T-cell (primary cell): ENCODE measurements around the gene MGAT5. TPM values are rescaled to one million over a fixed set of nuclear protein-coding genes. Genes with fewer than 3 reads are reported as not detected.

Experiments used
- ATAC-seq, 4 experiments: fragments of 200-7000 bp in 3 of 4; fragments of 150-1000 bp in 1 of 4; cut with Tn5 transposase; replicated peaks in 1 of 4; 1 replicate in 3 of 4; 2 replicates in 1 of 4; pipeline ENCODE4 v1.10.0; 2021; ENCODE audit warnings: moderate library complexity in 3 of 4, mild to moderate bottlenecking in 2 of 4, moderate number of reproducible peaks in 1 of 4
- CTCF ChIA-PET, 2 donors: fragments of 300-600 bp; sonication (Branson Sonifier 250); formaldehyde crosslinking; loops; one replicate each; lab custom pipeline; 2022; ENCODE audit warnings: antibody characterized with exemption in 2 of 2; lab: Charles Lee
- POLR2A ChIA-PET, 2 donors: fragments of 300-600 bp; sonication (Branson Sonifier 250); formaldehyde crosslinking; loops; one replicate each; lab custom pipeline; 2022; ENCODE audit warnings: antibody characterized with exemption in 2 of 2; lab: Charles Lee
- DNase-seq, 35 experiments: peaks; one replicate each; pipeline versions ENCODE4 v3.0.0 to v3.0.0-alpha.2; 2013 to 2023
- H3K27ac ChIP-seq: one replicate; pipeline ENCODE4 v1.5.1; 2013; ENCODE audit warnings: low read length
- H3K27me3 ChIP-seq, 2 experiments: replicated peaks in 1 of 2; 1 replicate in 1 of 2; 2 replicates in 1 of 2; pipeline versions ENCODE4 v1.6.1 to v1.7.0; 2013; ENCODE audit warnings: low read length in 1 of 2, mixed read lengths in 1 of 2; ENCODE audit not compliant: control insufficient read depth in 2 of 2, insufficient read depth in 2 of 2; ENCODE audit errors: extremely low read depth in 1 of 2
- H3K36me3 ChIP-seq, 2 donors: 1 replicate in 1 of 2; 2 replicates in 1 of 2; pipeline versions ENCODE4 v1.6.1 to v1.7.0; 2013; ENCODE audit warnings: low read length in 1 of 2; ENCODE audit not compliant: control insufficient read depth in 2 of 2, insufficient read depth in 1 of 2; ENCODE audit errors: extremely low read depth in 1 of 2
- H3K4me1 ChIP-seq, 2 experiments: 1 replicate in 1 of 2; 2 replicates in 1 of 2; pipeline versions ENCODE4 v1.6.1 to v1.7.0; 2013; ENCODE audit warnings: low read length in 2 of 2, mixed read lengths in 1 of 2; ENCODE audit not compliant: insufficient read depth in 2 of 2, control insufficient read depth in 1 of 2; ENCODE audit errors: extremely low read depth in 1 of 2
- H3K4me3 ChIP-seq, 2 donors: 1 replicate in 1 of 2; 2 replicates in 1 of 2; pipeline versions ENCODE4 v1.5.1 to v1.7.0; 2013; ENCODE audit warnings: mild to moderate bottlenecking in 2 of 2, low read length in 1 of 2, moderate library complexity in 1 of 2; ENCODE audit not compliant: control insufficient read depth in 1 of 2; ENCODE audit errors: extremely low read depth in 1 of 2
- H3K9me3 ChIP-seq: 2 replicates; pipeline ENCODE4 v1.7.0; 2013
- H3K27ac Mint-ChIP-seq, 2 donors: one replicate each; pipeline ENCODE4 v1.8.0; 2020 to 2021; ENCODE audit warnings: mild to moderate bottlenecking in 2 of 2, mixed read lengths in 2 of 2
- H3K27me3 Mint-ChIP-seq, 2 donors: one replicate each; pipeline ENCODE4 v1.8.0; 2021 to 2022; ENCODE audit warnings: mixed read lengths in 2 of 2
- H3K36me3 Mint-ChIP-seq: one replicate; pipeline ENCODE4 v1.8.0; 2021; ENCODE audit warnings: mixed read lengths
- H3K4me1 Mint-ChIP-seq, 3 donors: one replicate each; pipeline ENCODE4 v1.8.0; 2020 to 2022; ENCODE audit warnings: mixed read lengths in 3 of 3, mild to moderate bottlenecking in 1 of 3
- H3K4me3 Mint-ChIP-seq, 3 donors: one replicate each; pipeline ENCODE4 v1.8.0; 2020 to 2022; ENCODE audit warnings: mild to moderate bottlenecking in 3 of 3, mixed read lengths in 3 of 3, moderate library complexity in 3 of 3
- H3K9me3 Mint-ChIP-seq, 3 donors: one replicate each; pipeline ENCODE4 v1.8.0; 2020 to 2022; ENCODE audit warnings: mixed read lengths in 3 of 3
- WGBS: methylation state at CpG from one replicate; pipeline ENCODE4 v1.1.5; 2013; ENCODE audit warnings: missing lambda C conversion rate; ENCODE audit not compliant: insufficient coverage; 5-methylcytosine and 5-hydroxymethylcytosine counted together
- total RNA-seq, 35 experiments: library from RNA in 6 of 35; stranded (reverse) in 6 of 35; fragments of 120-200 nt in 1 of 35; gene quantifications; one replicate each; pipeline versions ENCODE4 v1.2.1 to v1.2.4 and lab custom pipeline; 2013 to 2026

Gene MGAT5
- total RNA-seq, 5 donors from 2014 or later (not counting 1 experiment from before 2014, with no cell fraction given): 61.1 to 94.9 (median 81.8) TPM

GRCh38 chr2:134304394-134305108 is 50.7 kb downstream of the MGAT5 start:
- Histone ChIP-seq H3K27me3 (no peaks in the 10 kb centered on the region), H3K4me3 (no peak overlapping the region), H3K27ac (peak overlapping the region; percentile 19), H3K9me3 (peaks cover 2% of the 10 kb centered on the region), H3K4me1 (peaks cover 11 to 25% of the 10 kb centered on the region in 2 experiments), H3K36me3 (no peaks in the 10 kb centered on the region)
- Mint-ChIP-seq H3K27ac (peak overlapping the region; percentile 88 to 90), H3K27me3 (no peaks in the 10 kb centered on the region), H3K4me1 (peaks cover 60 to 92% (median 84%) of the 10 kb centered on the region in 3 donors), H3K4me3 (peak overlapping the region; percentile 28 to 48 (median 31)), H3K36me3 (peaks cover 29% of the 10 kb centered on the region), H3K9me3 (peaks cover 0 to 4% (median 3%) of the 10 kb centered on the region in 3 donors)
- no peak for DNase-seq
- ChIA-PET POLR2A (interaction anchor here in 1 of 2 donors (0.6 kb wide), 1 partner anchor 33 kb away, joined by 3 read pairs; no protein-coding TSS in a partner anchor), CTCF (interaction anchor here in 1 of 2 donors (0.8 kb wide), 1 partner anchor 185 kb away, joined by 3 read pairs; no protein-coding TSS in a partner anchor)
- ATAC-seq: peak; percentile 24 to 51 (median 38)
- WGBS: no CpG with 5 or more reads among the region's 3 CpGs

GRCh38 chr2:134305109-134305491 is 51.2 kb downstream of the MGAT5 start:
- Mint-ChIP-seq H3K27me3 (no peaks in the 10 kb centered on the region), H3K27ac (peak overlapping the region; percentile 88 to 90), H3K9me3 (peaks cover 0 to 4% (median 3%) of the 10 kb centered on the region in 3 donors), H3K4me1 (peaks cover 56 to 92% (median 78%) of the 10 kb centered on the region in 3 donors), H3K36me3 (peaks cover 31% of the 10 kb centered on the region), H3K4me3 (peak overlapping the region; percentile 28 to 48 (median 31))
- POLR2A ChIA-PET: interaction anchor here in 1 of 2 donors (0.6 kb wide), 1 partner anchor 34 kb away, joined by 3 read pairs; no protein-coding TSS in a partner anchor
- Histone ChIP-seq H3K4me3 (no peak overlapping the region), H3K27ac (peak overlapping the region; percentile 19), H3K27me3 (no peaks in the 10 kb centered on the region), H3K9me3 (peaks cover 2% of the 10 kb centered on the region), H3K36me3 (no peaks in the 10 kb centered on the region), H3K4me1 (peaks cover 11 to 20% of the 10 kb centered on the region in 2 experiments)
- DNase-seq: peak in 1 of 35 experiments; percentile 38
- CTCF ChIA-PET: interaction anchor here in 1 of 2 donors (0.8 kb wide), 1 partner anchor 185 kb away, joined by 3 read pairs; no protein-coding TSS in a partner anchor
- 67% methylated on average over 4 of the region's 5 CpGs for WGBS
- ATAC-seq: peak; percentile 69 to 79 (median 76)

GRCh38 chr2:134306521-134306920 is 52.6 kb downstream of the MGAT5 start:
- CTCF ChIA-PET: no interaction called here
- peaks cover 64 to 92% (median 75%) of the 10 kb centered on the region in 3 donors for H3K4me1 Mint-ChIP-seq
- peaks cover 2% of the 10 kb centered on the region for H3K9me3 ChIP-seq
- peaks cover 36% of the 10 kb centered on the region for H3K36me3 Mint-ChIP-seq
- WGBS: 100% methylated on average over 1 of the region's 2 CpGs
- H3K4me3 Mint-ChIP-seq: no peak overlapping the region
- no peaks in the 10 kb centered on the region for H3K36me3 ChIP-seq
- peaks cover 0 to 4% (median 3%) of the 10 kb centered on the region in 3 donors for H3K9me3 Mint-ChIP-seq
- ATAC-seq: no peak
- no peaks in the 10 kb centered on the region for H3K27me3 ChIP-seq
- no peak overlapping the region for H3K4me3 ChIP-seq
- peaks cover 13 to 19% of the 10 kb centered on the region in 2 experiments for H3K4me1 ChIP-seq
- POLR2A ChIA-PET: no interaction called here
- peak overlapping the region in 1 of 2 donors; percentile 52 for H3K27ac Mint-ChIP-seq
- H3K27ac ChIP-seq: no peak overlapping the region
- no peaks in the 10 kb centered on the region for H3K27me3 Mint-ChIP-seq
- DNase-seq: no peak

- Histone ChIP-seq H3K4me1 (peaks cover 17 to 19% of the 10 kb centered on the region in 2 experiments), H3K36me3 (no peaks in the 10 kb centered on the region), H3K27me3 (no peaks in the 10 kb centered on the region), H3K27ac (no peak overlapping the region), H3K4me3 (no peak overlapping the region), H3K9me3 (peaks cover 2% of the 10 kb centered on the region)
- ChIA-PET CTCF (no interaction called here), POLR2A (no interaction called here)
- ATAC-seq (no peak), DNase-seq (no peak)
- Mint-ChIP-seq H3K27ac (peak overlapping the region; percentile 3 to 17), H3K36me3 (peaks cover 36% of the 10 kb centered on the region), H3K4me1 (peaks cover 69 to 92% (median 75%) of the 10 kb centered on the region in 3 donors), H3K4me3 (no peak overlapping the region), H3K27me3 (no peaks in the 10 kb centered on the region), H3K9me3 (peaks cover 0 to 4% (median 3%) of the 10 kb centered on the region in 3 donors)
- 100% methylated on average over 1 of the region's 5 CpGs for WGBS
Observed at GRCh38 chr2:134307334-134307733, 53.5 kb downstream of the MGAT5 start.

GRCh38 chr2:134308474-134309385 is 54.9 kb downstream of the MGAT5 start:
- Mint-ChIP-seq H3K9me3 (peaks cover 0 to 4% (median 3%) of the 10 kb centered on the region in 3 donors), H3K36me3 (peaks cover 32% of the 10 kb centered on the region), H3K4me3 (no peak overlapping the region), H3K27ac (peak overlapping the region in 1 of 2 donors; percentile 16), H3K27me3 (no peaks in the 10 kb centered on the region), H3K4me1 (peaks cover 75 to 91% (median 76%) of the 10 kb centered on the region in 3 donors)
- H3K4me3 ChIP-seq: no peak overlapping the region
- no peaks in the 10 kb centered on the region for H3K36me3 ChIP-seq
- H3K9me3 ChIP-seq: no peaks in the 10 kb centered on the region
- no peak for ATAC-seq
- no peaks in the 10 kb centered on the region for H3K27me3 ChIP-seq
- no peak for DNase-seq
- no CpG with 5 or more reads among the region's 3 CpGs for WGBS
- POLR2A ChIA-PET: interaction anchor here in 1 of 2 donors (1.0 kb wide), 1 partner anchor 19 kb away, joined by 3 read pairs; no protein-coding TSS in a partner anchor
- no peak overlapping the region for H3K27ac ChIP-seq
- H3K4me1 ChIP-seq: peaks cover 27 to 28% of the 10 kb centered on the region in 2 experiments
- CTCF ChIA-PET: interaction anchor here in 1 of 2 donors (0.6 kb wide), 1 partner anchor 104 kb away, joined by 3 read pairs; no protein-coding TSS in a partner anchor
